MM.1S (cell line): Measurements from ENCODE around the gene CCR5AS.

Experiments used
- EZH2 ChIP-seq: fragments of 300-600 bp; sonication (generic); optimal IDR thresholded peaks from 2 replicates; pipeline ENCODE3; 2017; ENCODE audit warnings: low read depth, mild to moderate bottlenecking, antibody characterized with exemption, low read length, mixed read lengths
- EZH2phosphoT487 ChIP-seq: fragments of 300-600 bp; sonication (generic); IDR thresholded peaks from 2 replicates; pipeline ENCODE4 v1.6.1; 2018; ENCODE audit warnings: antibody characterized with exemption, low read length
- TF ChIP-seq, protein P1 (sequence below): fragments of 300-600 bp; sonication (generic); IDR thresholded peaks from 2 replicates; pipeline ENCODE4 v1.5.1; 2016; ENCODE audit warnings: antibody characterized with exemption, low read length, mixed read lengths

DNA sequence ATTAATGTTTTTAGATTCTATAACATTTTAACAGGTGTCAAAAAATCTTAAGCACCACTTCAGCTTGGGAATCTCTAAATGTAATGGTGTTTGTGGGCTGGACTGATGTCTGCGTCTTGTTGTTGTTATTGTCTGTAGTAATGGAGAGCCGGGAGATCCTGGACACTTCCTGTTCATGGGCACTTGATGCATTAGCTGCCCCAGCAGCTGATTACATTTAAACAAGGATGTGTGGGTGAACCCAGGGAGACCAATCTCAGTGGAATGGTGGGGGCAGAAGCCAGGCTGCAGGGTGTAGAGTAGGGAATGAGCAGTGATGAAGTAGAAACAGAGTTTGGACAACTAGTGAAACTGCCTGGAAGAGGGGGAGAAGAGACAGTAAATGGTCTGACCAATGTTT is 7.8 kb downstream of the CCR5AS start:
- TF ChIP-seq, protein P1, sequence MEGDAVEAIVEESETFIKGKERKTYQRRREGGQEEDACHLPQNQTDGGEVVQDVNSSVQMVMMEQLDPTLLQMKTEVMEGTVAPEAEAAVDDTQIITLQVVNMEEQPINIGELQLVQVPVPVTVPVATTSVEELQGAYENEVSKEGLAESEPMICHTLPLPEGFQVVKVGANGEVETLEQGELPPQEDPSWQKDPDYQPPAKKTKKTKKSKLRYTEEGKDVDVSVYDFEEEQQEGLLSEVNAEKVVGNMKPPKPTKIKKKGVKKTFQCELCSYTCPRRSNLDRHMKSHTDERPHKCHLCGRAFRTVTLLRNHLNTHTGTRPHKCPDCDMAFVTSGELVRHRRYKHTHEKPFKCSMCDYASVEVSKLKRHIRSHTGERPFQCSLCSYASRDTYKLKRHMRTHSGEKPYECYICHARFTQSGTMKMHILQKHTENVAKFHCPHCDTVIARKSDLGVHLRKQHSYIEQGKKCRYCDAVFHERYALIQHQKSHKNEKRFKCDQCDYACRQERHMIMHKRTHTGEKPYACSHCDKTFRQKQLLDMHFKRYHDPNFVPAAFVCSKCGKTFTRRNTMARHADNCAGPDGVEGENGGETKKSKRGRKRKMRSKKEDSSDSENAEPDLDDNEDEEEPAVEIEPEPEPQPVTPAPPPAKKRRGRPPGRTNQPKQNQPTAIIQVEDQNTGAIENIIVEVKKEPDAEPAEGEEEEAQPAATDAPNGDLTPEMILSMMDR, result no peak
- no peak for TF ChIP-seq EZH2phosphoT487
- TF ChIP-seq EZH2, result no peak
